Colonic mucosa (tissue), 4 donors: ENCODE data around the gene ADGRG1. TPM values are rescaled to one million over a fixed set of nuclear protein-coding genes. Genes with fewer than 3 reads are reported as not detected.

ENCODE experiments used
- DNase-seq: peaks from one replicate; pipeline ENCODE4 v3.0.0-alpha.2; 2020
- H3K27ac ChIP-seq: fragments of 200-600 bp; one replicate; pipeline ENCODE4 v1.8.0; 2021
- H3K27me3 ChIP-seq: fragments of 200-600 bp; one replicate; pipeline ENCODE4 v1.8.0; 2021
- H3K36me3 ChIP-seq: fragments of 200-600 bp; one replicate; pipeline ENCODE4 v1.8.0; 2021
- H3K4me1 ChIP-seq: fragments of 200-600 bp; one replicate; pipeline ENCODE4 v1.8.0; 2021; ENCODE audit warnings: mild to moderate bottlenecking
- H3K4me3 ChIP-seq: fragments of 200-600 bp; one replicate; pipeline ENCODE4 v1.8.0; 2021
- H3K9ac ChIP-seq, 2 donors: one replicate each; pipeline ENCODE4 v1.7.0; 2013; ENCODE audit warnings: control low read depth in 2 of 2, low read depth in 2 of 2, low read length in 2 of 2
- H3K9me3 ChIP-seq: fragments of 200-600 bp; one replicate; pipeline ENCODE4 v1.8.0; 2021
- intact Hi-C: fragments of 100-400 bp; cut with DNase I; formaldehyde crosslinking; loops from one replicate; pipeline ENCODE4 v1.14.1; 2022
- total RNA-seq, 2 donors: library from RNA; stranded (reverse); fragmentation: NEBNext Ultra II Directional in 1 of 2; extraction: Animal tissue kit (Norgen Biotek cat#: 25700) in 1 of 2; gene quantifications; one replicate each; pipeline ENCODE4 v1.2.1, GENCODE V29; 2021
- TF ChIP-seq, protein P1 (sequence below): fragments of 200-600 bp; IDR thresholded peaks from one replicate; pipeline ENCODE4 v1.8.0; 2022; ENCODE audit warnings: antibody characterized with exemption, mild to moderate bottlenecking
- donor health status: healthy.
- donor health status: DM: no; HTN: no; CAD: no.
- donor health status: DM: no; HTN: no; CAD: no.

Gene ADGRG1
- total RNA-seq, 2 donors from 2014 or later, result 68.9 to 126 TPM

DNA sequence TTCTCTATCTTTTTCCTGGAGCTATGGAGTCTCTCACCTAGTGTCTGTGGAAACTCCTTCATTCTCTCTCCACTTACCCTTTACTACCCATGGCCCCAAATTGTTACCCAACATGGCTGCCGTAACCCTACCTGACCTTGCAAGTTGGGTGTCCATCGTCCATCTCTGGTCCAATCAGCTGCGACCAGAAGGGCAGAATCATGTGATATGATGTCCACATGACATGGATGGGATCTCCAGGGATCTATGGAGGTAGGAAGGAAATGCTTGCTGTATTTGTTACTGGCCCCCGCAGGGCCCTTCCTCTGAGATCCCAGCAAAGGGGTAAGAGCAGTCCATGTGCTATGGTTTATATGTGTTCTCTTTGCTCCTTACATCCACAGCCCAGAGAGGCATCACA lies 58.1 kb downstream of the ADGRG1 start:
- intact Hi-C loops, result no loop called here
- Histone ChIP-seq H3K27ac (no peak overlapping the region), H3K4me3 (no peak overlapping the region), H3K4me1 (no peaks in the 10 kb centered on the region), H3K9ac (no peak overlapping the region), H3K36me3 (no peaks in the 10 kb centered on the region), H3K9me3 (no peaks in the 10 kb centered on the region), H3K27me3 (no peaks in the 10 kb centered on the region)
- TF ChIP-seq, protein P1, sequence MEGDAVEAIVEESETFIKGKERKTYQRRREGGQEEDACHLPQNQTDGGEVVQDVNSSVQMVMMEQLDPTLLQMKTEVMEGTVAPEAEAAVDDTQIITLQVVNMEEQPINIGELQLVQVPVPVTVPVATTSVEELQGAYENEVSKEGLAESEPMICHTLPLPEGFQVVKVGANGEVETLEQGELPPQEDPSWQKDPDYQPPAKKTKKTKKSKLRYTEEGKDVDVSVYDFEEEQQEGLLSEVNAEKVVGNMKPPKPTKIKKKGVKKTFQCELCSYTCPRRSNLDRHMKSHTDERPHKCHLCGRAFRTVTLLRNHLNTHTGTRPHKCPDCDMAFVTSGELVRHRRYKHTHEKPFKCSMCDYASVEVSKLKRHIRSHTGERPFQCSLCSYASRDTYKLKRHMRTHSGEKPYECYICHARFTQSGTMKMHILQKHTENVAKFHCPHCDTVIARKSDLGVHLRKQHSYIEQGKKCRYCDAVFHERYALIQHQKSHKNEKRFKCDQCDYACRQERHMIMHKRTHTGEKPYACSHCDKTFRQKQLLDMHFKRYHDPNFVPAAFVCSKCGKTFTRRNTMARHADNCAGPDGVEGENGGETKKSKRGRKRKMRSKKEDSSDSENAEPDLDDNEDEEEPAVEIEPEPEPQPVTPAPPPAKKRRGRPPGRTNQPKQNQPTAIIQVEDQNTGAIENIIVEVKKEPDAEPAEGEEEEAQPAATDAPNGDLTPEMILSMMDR, result no peak
- no peak for DNase-seq

DNA sequence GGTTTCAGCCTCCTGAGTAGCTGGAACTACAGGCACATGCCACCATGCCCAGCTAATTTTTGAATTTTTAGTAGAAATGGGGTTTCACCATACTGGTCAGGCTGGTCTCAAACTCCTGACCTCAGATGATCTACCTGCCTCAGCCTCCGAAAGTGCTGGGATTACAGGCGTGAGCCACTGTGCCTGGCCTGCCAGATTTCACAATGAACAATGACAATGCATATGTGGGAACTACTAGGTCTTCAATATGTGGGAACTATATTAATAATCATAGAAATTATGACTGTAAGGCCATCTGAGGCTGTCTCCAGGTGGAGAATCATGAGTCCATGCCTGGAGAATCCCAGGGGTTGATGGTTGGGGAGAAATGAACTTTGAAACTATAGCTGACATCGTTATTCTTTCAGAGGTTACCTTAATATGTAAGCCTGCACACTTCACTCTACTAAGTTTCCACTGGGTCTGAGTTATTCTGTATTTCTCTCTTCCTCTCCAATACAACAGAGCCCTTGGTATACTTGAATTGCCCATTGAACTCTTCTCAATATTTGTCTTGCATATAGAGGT lies 59.0 kb downstream of the ADGRG1 start:
- TF ChIP-seq, protein P1, result no peak
- H3K36me3 ChIP-seq, result no peaks in the 10 kb centered on the region
- H3K9me3 ChIP-seq, result no peaks in the 10 kb centered on the region
- H3K4me1 ChIP-seq, result no peaks in the 10 kb centered on the region
- no peaks in the 10 kb centered on the region for H3K27me3 ChIP-seq
- H3K27ac ChIP-seq, result no peak overlapping the region
- intact Hi-C loops, result no loop called here
- DNase-seq, result no peak
- H3K4me3 ChIP-seq, result no peak overlapping the region
- no peak overlapping the region for H3K9ac ChIP-seq

DNA sequence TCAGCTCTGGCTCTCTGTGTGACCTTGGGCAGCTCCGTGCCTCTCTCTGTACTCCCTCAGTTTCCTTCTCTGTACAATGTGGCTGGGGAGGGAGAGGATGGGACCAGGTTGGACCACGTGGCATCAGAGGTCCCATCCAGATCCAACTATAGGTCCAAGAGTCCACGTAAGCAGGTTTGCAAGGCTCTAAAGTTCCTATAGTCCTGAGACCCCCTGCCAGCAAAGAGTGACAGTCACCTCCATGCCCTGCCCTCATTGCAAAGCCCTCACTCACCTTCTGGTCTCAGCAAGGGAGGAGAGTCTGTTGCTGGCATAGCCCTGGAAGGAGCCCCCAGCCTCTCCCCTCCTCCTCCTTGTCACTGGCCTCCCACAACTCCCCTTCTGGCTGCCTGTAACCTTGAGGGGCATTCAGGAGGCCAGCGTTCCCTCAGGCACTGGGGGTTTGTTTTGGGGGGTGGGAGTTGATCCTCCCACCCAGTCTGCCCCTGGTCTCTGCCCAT lies 60.1 kb downstream of the ADGRG1 start:
- Histone ChIP-seq H3K4me1 (no peaks in the 10 kb centered on the region), H3K4me3 (no peak overlapping the region), H3K9ac (no peak overlapping the region), H3K27ac (no peak overlapping the region), H3K27me3 (no peaks in the 10 kb centered on the region), H3K9me3 (no peaks in the 10 kb centered on the region), H3K36me3 (no peaks in the 10 kb centered on the region)
- DNase-seq, result no peak
- TF ChIP-seq, protein P1, result no peak
- intact Hi-C loops, result no loop called here

DNA sequence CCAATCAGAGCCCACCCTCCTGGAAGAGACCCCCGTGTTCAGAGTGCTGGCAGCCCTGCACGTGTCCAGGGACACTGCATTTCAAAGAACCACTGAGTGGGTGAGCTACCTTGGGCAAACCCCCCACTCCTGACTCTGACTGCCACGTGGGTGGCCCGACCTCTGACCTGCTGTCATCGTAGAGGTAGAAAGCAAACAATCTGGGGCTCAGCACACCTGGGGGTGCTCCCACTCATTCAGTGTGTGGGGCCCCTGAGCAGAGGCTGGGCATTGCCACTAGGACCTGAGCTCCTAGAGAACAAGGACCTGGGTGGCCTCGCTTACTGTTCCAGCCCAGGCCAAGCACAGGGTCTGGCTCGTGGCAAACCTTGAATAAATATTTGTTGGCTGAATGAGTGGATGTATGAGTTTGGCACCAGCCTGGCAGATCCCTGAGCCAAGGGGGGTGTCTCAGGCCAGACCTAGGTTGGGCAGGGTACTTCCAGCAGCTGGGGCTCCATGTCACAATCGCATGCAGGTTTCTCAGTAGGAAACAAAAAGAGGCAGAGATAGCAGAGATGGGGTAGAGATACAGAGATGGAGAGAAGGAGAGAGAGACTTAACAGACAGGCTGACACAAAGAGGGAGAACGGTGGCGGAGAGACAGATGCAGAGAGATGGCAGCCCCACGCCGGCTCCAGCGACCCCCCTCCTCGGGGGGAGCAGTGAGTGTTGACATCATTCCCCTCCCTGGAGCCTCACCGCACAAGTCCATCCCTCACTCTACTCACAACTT lies 60.7 kb downstream of the ADGRG1 start:
- TF ChIP-seq, protein P1, result no peak
- no peak for DNase-seq
- Histone ChIP-seq H3K9me3 (no peaks in the 10 kb centered on the region), H3K27me3 (no peaks in the 10 kb centered on the region), H3K27ac (no peak overlapping the region), H3K36me3 (no peaks in the 10 kb centered on the region), H3K9ac (no peak overlapping the region), H3K4me3 (no peak overlapping the region), H3K4me1 (no peaks in the 10 kb centered on the region)
- intact Hi-C loops, result no loop called here

DNA sequence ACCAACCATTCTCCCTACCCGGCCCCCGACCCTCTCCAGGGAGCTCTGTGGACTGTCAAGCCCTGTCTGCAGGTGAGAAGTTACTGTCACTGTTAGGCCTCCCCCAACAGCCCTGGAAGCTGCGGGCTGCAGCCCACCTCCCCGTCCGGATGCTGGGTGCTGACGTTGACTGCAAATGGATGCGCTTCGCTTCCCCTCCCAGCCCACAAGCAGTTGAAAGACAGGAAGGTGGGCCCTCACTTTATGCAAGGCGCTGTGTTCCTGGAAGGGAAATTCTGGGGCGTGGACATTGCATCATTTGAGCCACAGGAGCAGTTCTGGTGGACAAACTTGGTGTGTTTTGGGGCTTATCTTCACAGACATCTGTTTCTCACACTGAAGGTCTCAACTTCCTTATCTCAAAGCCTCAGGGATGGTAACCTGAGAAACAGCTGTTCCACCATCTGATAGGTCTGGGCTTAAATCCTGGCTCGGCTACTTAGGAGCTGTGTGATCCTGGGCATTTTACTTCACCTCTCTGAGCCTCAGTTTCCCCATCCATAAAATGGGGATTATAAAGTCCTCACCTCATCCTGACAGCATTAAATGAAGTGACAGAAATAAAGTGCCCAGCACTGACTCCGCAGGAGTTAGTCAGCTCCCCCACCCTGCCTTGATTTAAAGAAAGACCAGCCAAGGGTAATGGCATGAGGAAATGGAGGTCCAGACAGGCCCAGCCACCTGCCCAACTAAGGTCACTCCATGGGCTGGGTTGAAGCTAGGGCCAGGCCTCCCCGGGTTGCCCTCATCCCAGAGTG lies 61.5 kb downstream of the ADGRG1 start:
- DNase-seq, result no peak
- intact Hi-C loops, result no loop called here
- Histone ChIP-seq H3K4me1 (no peaks in the 10 kb centered on the region), H3K27ac (no peak overlapping the region), H3K4me3 (no peak overlapping the region), H3K9ac (no peak overlapping the region), H3K36me3 (no peaks in the 10 kb centered on the region), H3K27me3 (no peaks in the 10 kb centered on the region), H3K9me3 (no peaks in the 10 kb centered on the region)
- TF ChIP-seq, protein P1, result no peak
